GM21825 (cell line): ENCODE results near the gene ADGRD1.
"Not testable (repeated sequence)": the region's sequence is repeated elsewhere in the genome, so short reads cannot be mapped to it uniquely, and the experiment has no call there.

Experiments used
- ATAC-seq: cut with Tn5 transposase; IDR thresholded peaks from one replicate; pipeline ENCODE4 v1.9.1; 2021; ENCODE audit warnings: mild to moderate bottlenecking, moderate library complexity; ENCODE audit not compliant: unreplicated experiment

ADGRD1 gene

GRCh38 chr12:130953771-130954543, at the start of gene ADGRD1:
TSS of gene ADGRD1 (plus strand) at chr12:130953907. CDS start at chr12:130954466, 559 bp downstream.
- peak; percentile 50 for ATAC-seq

DNA sequence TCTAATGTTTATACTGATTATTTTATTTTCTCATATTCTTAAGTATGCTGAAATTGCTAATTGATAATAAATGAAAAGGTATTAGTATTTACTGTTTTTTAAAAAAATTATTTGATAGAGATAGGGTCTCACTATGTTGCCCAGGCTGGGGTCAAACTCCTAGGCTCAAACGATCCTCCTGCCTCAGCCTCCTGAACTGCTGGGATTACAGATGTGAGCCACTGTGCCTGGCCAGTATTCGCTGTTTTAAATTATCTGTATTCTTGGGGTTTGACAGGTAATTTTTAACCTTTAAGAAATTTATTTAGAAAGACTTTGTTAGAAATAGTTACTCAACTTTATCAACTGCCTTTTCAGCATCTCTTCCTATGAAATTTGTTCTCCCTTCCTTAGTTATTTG, 49.6 kb upstream of the ADGRD1 start:
- ATAC-seq = no peak

DNA sequence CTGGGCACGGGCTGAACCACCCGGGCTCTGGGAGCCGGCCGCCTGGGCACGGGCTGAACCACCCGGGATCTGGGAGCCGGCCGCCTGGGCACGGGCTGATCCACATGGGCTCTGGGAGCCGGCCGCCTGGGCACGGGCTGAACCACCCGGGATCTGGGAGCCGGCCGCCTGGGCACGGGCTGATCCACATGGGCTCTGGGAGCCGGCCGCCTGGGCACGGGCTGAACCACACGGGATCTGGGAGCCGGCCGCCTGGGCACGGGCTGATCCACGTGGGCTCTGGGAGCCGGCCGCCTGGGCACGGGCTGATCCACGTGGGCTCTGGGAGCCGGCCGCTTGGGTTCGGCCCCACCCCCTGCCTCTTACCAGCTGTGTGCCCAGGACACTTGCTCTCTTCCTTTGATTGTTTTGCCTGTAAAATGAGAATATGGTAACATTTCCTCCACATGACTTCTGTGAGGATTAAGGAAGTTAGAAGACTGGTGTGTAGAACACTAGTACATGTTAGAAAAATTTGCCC, 48.7 kb upstream of the ADGRD1 start:
- ATAC-seq = not testable (repeated sequence)

- no peak for ATAC-seq
These were observed 44.6 kb upstream of the ADGRD1 start for GRCh38 chr12:130909111-130909510.

GRCh38 chr12:130911193-130911592, 42.5 kb upstream of the ADGRD1 start:
- ATAC-seq = no peak

DNA sequence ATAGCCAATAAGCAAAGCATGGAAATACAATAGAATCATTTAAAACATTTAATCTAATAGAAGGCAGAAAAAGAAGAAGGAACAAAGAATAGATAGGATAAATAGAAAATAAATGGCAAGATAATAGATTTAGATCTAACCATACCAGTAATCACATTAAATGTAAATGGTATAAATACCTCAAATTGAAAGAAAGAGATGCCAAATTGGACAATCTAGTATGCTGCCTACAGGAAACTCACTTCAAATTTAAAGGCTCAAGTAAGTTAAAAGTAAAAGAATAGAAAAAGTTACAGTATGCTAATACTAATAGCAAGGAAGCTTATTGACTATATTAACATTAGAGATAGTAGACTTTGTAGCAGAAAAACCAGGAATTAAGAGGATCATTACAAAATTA, 41.8 kb upstream of the ADGRD1 start:
- no peak for ATAC-seq

- ATAC-seq = peak; percentile 58
These were observed 37.3 kb upstream of the ADGRD1 start for GRCh38 chr12:130916241-130916911.

- ATAC-seq = no peak
These were observed 36.1 kb upstream of the ADGRD1 start for GRCh38 chr12:130917607-130918006.

DNA sequence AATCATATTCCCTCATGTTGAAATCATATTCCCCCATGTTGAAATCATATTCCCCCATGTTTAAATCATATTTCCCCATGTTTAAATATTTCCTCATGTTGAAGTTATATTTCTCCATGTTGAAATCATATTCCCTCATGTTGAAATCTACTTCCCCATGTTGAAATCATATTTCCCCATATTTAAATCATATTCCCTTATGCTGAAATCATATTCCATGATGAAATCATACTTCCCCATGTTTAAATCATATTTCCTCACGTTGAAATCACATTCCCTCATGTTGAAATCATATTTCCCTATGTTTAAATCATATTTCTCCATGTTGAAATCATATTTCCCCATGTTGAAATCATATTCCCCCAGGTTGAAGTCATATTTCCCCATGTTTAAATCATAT, 34.6 kb upstream of the ADGRD1 start:
- no peak for ATAC-seq

DNA sequence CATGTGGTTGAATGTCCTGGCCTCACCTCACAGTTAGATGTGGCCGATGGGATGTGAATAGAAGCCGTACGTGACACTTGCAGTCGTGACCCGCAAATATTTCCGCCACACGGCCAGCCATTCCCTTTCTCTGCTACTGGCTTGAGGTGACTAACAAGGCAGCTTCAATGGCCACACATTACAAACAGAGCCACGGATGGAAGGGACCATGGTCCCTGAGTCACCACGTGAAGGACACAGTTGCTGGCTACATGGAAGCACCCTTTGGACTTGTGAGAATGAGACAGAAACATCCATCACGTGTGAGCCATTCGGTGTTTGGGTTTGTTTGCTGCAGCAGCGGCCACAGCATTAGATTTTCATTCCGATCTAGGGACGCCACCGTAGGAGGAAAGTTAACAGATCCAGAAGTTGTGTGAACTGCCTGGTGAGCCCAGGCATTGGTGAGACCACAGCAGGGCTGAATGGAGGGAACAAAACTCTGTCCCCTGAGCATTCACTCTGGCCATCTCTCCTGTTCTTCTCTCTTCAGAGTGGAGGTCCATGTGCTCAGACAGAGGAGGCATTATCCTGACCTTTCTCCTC, 33.5 kb upstream of the ADGRD1 start:
- ATAC-seq = no peak

GRCh38 chr12:130920723-130921381, 32.9 kb upstream of the ADGRD1 start:
- no peak for ATAC-seq

DNA sequence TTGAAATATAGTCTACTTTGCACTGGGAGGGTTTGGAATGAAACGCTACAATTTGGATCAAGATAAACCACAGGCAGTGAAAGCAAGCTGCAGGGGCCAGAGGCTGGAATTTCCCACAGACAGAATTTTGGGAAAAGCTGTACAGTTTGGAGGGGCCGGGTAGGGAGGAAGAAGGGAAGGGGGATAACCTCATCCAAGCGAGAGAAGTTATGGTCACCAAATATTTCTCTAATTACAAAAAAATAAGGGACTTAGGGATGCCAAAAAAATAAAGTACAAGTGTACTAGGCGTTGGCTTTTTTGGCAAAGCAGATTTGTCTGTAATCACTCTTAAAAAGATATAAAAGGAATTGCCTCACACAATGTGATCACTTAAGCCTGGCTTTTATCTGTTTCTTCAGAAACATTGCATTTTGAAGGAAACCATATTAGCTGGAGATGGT, 31.2 kb upstream of the ADGRD1 start:
- ATAC-seq = no peak

DNA sequence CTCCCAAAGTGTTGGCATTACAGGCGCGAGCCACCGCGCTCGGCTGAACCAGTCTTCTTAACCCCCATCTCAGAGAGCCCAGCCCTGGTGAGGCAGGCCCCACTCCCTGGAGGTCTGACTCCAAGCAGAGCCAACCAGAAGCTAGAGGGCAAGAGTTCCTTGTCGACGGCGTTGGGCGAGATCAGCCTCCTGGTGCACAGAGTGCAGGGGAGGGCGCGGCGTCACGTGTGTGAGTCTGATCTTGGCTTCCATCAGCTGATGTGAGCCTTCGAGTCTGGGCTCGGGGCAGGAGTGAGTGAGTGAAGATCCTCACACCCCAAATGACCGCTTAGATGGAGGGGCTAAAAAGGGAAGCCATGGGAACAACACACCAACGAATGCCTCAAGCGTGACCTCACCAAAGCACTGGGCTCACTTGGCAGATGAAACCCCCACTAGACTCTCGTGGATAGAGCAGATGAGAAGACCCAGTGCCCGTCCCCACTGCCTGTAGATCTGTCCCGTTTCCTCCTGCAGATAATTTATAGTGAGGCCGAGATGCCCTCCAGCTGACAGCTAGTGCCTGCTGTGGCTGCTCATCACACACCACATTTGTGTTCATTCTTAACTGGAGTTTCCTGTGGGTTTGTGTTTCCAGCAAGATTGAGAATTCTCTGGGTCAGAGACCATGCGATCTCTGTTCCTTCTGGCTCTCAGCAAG, 28.6 kb upstream of the ADGRD1 start:
- ATAC-seq = no peak

- no peak for ATAC-seq
These were observed 28.1 kb upstream of the ADGRD1 start for GRCh38 chr12:130925666-130926015.

GRCh38 chr12:130929363-130929762, 24.3 kb upstream of the ADGRD1 start:
- ATAC-seq = no peak

GRCh38 chr12:130932061-130932930, 21.4 kb upstream of the ADGRD1 start:
- ATAC-seq = no peak

DNA sequence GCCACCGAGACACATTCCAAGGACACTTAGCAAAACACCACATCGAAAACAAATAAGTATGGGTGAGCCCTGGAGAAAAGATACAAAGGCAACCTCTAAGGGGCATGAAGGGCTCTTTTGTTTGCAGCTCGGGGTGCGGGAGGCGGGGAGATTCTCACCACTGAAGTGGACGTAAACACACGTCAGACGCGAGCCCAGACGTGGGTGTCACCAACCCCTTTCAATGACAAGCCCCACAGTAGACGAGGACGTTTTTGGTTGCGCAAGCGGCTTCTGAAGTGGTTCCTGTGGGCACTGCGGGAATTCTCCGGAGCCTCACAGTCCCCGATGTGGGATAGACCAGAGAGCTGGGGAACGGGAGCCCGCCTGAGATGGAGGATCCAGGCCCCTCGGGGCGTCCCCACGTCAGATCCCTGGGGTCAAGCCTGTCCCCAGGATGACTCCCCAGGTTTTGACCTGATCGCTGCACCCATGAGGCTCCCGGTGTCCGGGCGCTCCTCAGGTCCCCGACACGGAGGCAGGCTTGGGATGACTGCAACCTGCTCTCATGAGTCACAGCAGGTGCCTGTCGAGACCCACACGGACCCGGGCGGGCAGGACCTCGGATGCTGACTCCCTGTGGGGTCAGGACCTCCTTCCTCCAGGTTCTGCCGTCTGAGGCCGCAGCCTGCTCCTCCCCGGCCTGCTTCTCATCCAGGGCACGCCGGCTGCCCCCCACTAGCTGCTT, 20.3 kb upstream of the ADGRD1 start:
- no peak for ATAC-seq

GRCh38 chr12:130934753-130935152, 19.0 kb upstream of the ADGRD1 start:
- ATAC-seq = no peak

DNA sequence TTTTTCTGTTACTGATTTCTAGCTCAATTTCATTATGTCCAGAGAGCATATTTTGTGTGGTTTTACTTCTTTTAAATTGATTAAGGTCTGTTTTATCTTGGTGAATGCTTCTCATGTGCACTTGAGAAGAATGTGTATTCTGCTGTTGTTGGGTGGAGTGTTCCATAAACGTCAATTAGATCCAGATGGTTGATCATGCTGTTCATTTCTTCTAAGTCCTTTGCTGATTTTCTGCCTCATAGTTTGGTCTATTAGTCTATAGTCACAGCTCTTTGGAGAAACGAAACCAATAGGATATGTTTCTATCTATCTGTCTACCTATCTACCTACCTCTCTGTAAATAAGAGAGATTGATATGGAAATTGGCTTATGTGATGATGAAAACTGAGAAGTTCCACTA, 17.1 kb upstream of the ADGRD1 start:
- ATAC-seq = no peak
